Caco-2 (cell line): ENCODE data around the gene WARS2. TPM values are rescaled to one million over a fixed set of nuclear protein-coding genes. Genes with fewer than 3 reads are reported as not detected.

Source experiments
- BruUV-seq: library from RNA; stranded (reverse); fragments of 400-500 nt; replicated peaks from 2 replicates; lab custom pipeline; 2021; lab: Mats Ljungman, UMichigan
- CTCF ChIA-PET: fragments of 300-600 bp; sonication (Branson Sonifier 250); formaldehyde crosslinking; loops from one replicate; lab custom pipeline; 2022; ENCODE audit warnings: antibody characterized with exemption; lab: Charles Lee
- POLR2A ChIA-PET: fragments of 300-600 bp; sonication (Branson Sonifier 250); formaldehyde crosslinking; loops from one replicate; lab custom pipeline; 2022; ENCODE audit warnings: antibody characterized with exemption; lab: Charles Lee
- DNase-seq, 2 experiments: peaks; one replicate each; pipeline versions ENCODE4 v3.0.0 to v3.0.0-alpha.2; 2020 to 2022
- H3K27me3 ChIP-seq: replicated peaks from 2 replicates; pipeline ENCODE4 v1.6.0; 2011; ENCODE audit warnings: low read length; ENCODE audit not compliant: control insufficient read depth, insufficient read depth
- H3K36me3 ChIP-seq: 2 replicates; pipeline ENCODE4 v1.5.1; 2011; ENCODE audit warnings: low read length; ENCODE audit not compliant: control insufficient read depth, insufficient read depth
- H3K4me1 ChIP-seq: fragments of 250-450 bp; sonication (Bioruptor Pico); 2 replicates; pipeline ENCODE4 v1.5.1; 2020; ENCODE audit warnings: mild to moderate bottlenecking
- H3K4me3 ChIP-seq: 2 replicates; pipeline ENCODE4 v1.5.1; 2011; ENCODE audit warnings: low read depth, mild to moderate bottlenecking, control low read depth, low read length
- H3K9me3 ChIP-seq: fragments of 250-450 bp; sonication (Bioruptor Pico); 2 replicates; pipeline ENCODE4 v1.5.1; 2020; ENCODE audit warnings: mild to moderate bottlenecking, moderate library complexity
- H3K27ac Mint-ChIP-seq: one replicate; pipeline ENCODE4 v1.8.0; 2022; ENCODE audit warnings: mixed read lengths; ENCODE audit not compliant: unreplicated experiment
- H3K27me3 Mint-ChIP-seq: one replicate; pipeline ENCODE4 v1.8.0; 2022; ENCODE audit warnings: mixed read lengths; ENCODE audit not compliant: insufficient read depth, unreplicated experiment
- H3K36me3 Mint-ChIP-seq: one replicate; pipeline ENCODE4 v1.8.0; 2022; ENCODE audit warnings: mild to moderate bottlenecking, mixed read lengths; ENCODE audit not compliant: insufficient read depth, unreplicated experiment
- H3K4me1 Mint-ChIP-seq: one replicate; pipeline ENCODE4 v1.8.0; 2022; ENCODE audit warnings: low read depth, mixed read lengths; ENCODE audit not compliant: unreplicated experiment
- H3K4me3 Mint-ChIP-seq: one replicate; pipeline ENCODE4 v1.8.0; 2022; ENCODE audit warnings: mild to moderate bottlenecking, moderate library complexity, mixed read lengths; ENCODE audit not compliant: unreplicated experiment
- H3K9me3 Mint-ChIP-seq: one replicate; pipeline ENCODE4 v1.8.0; 2022; ENCODE audit warnings: mixed read lengths; ENCODE audit not compliant: unreplicated experiment
- intact Hi-C: fragments of 100-400 bp; cut with micrococcal nuclease; formaldehyde crosslinking; loops from one replicate; pipeline ENCODE4 v1.10.0; 2022; ENCODE audit not compliant: unreplicated experiment
- total RNA-seq: library from RNA; stranded (reverse); gene quantifications from 2 replicates; pipeline ENCODE4 v1.2.3, GENCODE V29; 2022
- TF ChIP-seq, protein P1 (sequence below), 2 experiments: fragments of 200-600 bp in 1 of 2; IDR thresholded peaks; 1 replicate in 1 of 2; 2 replicates in 1 of 2; pipeline versions ENCODE4 v1.5.1 to v1.8.0; 2011 to 2022; ENCODE audit warnings: antibody characterized with exemption in 1 of 2, control low read depth in 1 of 2, inconsistent platforms in 1 of 2, low read depth in 1 of 2, low read length in 1 of 2, mild to moderate bottlenecking in 1 of 2, moderate library complexity in 1 of 2; ENCODE audit not compliant: insufficient read depth in 1 of 2, severe bottlenecking in 1 of 2, unreplicated experiment in 1 of 2

The WARS2 gene
- total RNA-seq, 1 experiment from 2014 or later: 11.9 TPM

DNA sequence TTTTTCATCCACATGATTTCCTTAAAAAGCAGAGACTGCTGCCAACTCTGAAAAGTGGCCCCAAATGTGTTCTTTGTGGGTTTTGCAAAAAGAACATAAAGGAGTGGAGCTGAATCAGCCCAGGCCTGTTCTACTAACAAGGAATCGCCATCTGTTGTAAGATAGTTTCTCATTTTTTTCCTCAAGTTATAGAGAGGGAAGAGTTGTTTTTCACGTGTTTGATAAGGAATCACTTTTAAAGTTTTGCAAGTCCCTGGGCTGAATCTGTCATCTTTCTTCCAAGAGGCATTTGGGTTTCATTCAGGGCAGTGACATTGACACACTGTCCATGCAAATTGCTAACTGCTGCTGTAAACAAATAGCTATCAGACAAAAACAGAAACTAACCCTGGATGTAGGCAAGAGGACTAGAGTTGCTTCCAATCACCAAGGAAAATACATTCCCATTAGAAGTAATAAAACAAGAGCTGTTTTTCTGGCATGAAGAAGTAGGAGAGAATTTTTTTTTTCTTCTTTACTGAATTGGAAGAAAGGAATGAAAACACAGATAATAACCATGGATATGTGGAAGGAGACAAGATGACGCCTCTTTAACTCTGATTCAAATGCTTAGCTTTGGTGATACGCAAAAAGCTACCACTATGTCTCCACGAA is 93.5 kb downstream of the WARS2 start:
- DNase-seq: no peak
- no peak overlapping the region for H3K4me3 ChIP-seq
- ChIA-PET POLR2A (no interaction called here), CTCF (no interaction called here)
- BruUV-seq: no TSS peak
- no peaks in the 10 kb centered on the region for H3K9me3 ChIP-seq
- Mint-ChIP-seq H3K36me3 (no peaks in the 10 kb centered on the region), H3K27ac (no peak overlapping the region), H3K4me1 (no peaks in the 10 kb centered on the region), H3K4me3 (no peak overlapping the region), H3K9me3 (no peaks in the 10 kb centered on the region), H3K27me3 (no peaks in the 10 kb centered on the region)
- no peaks in the 10 kb centered on the region for H3K27me3 ChIP-seq
- intact Hi-C loops: no loop called here
- no peaks in the 10 kb centered on the region for H3K36me3 ChIP-seq
- no peaks in the 10 kb centered on the region for H3K4me1 ChIP-seq
- TF ChIP-seq, protein P1, sequence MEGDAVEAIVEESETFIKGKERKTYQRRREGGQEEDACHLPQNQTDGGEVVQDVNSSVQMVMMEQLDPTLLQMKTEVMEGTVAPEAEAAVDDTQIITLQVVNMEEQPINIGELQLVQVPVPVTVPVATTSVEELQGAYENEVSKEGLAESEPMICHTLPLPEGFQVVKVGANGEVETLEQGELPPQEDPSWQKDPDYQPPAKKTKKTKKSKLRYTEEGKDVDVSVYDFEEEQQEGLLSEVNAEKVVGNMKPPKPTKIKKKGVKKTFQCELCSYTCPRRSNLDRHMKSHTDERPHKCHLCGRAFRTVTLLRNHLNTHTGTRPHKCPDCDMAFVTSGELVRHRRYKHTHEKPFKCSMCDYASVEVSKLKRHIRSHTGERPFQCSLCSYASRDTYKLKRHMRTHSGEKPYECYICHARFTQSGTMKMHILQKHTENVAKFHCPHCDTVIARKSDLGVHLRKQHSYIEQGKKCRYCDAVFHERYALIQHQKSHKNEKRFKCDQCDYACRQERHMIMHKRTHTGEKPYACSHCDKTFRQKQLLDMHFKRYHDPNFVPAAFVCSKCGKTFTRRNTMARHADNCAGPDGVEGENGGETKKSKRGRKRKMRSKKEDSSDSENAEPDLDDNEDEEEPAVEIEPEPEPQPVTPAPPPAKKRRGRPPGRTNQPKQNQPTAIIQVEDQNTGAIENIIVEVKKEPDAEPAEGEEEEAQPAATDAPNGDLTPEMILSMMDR (IDR thresholded peaks at IDR 0.05; ENCODE audit: insufficient read depth in 1 of 2, low read depth in 1 of 2, low read length in 1 of 2, severe bottlenecking in 1 of 2, unreplicated experiment in 1 of 2): no peak

DNA sequence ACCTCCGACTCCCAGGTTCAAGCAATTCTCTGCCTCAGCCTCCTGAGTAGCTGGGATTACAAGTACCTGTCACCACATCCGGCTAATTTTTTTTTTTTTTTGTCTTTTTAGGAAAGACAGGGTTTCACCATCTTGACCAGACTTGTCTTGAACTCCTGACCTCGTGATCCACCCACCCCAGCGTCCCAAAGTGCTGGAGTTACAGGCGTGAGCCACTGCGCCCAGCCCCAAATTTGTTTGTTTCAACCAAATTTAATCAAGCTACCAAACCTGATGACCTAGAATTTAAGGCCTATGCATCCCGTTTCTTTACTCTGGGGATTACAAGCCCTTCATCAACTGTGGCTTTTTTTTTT is 94.0 kb downstream of the WARS2 start:
- intact Hi-C loops: no loop called here
- Histone ChIP-seq H3K36me3 (no peaks in the 10 kb centered on the region), H3K9me3 (no peaks in the 10 kb centered on the region), H3K4me3 (no peak overlapping the region), H3K4me1 (no peaks in the 10 kb centered on the region), H3K27me3 (no peaks in the 10 kb centered on the region)
- no peak overlapping the region for H3K4me3 Mint-ChIP-seq
- H3K27ac Mint-ChIP-seq: no peak overlapping the region
- DNase-seq: no peak
- no peaks in the 10 kb centered on the region for H3K27me3 Mint-ChIP-seq
- POLR2A ChIA-PET: no interaction called here
- H3K4me1 Mint-ChIP-seq: no peaks in the 10 kb centered on the region
- H3K9me3 Mint-ChIP-seq: no peaks in the 10 kb centered on the region
- no peaks in the 10 kb centered on the region for H3K36me3 Mint-ChIP-seq
- BruUV-seq: no TSS peak
- CTCF ChIA-PET: no interaction called here
- TF ChIP-seq, protein P1 (IDR thresholded peaks at IDR 0.05; ENCODE audit: insufficient read depth in 1 of 2, low read depth in 1 of 2, low read length in 1 of 2, severe bottlenecking in 1 of 2, unreplicated experiment in 1 of 2): no peak

DNA sequence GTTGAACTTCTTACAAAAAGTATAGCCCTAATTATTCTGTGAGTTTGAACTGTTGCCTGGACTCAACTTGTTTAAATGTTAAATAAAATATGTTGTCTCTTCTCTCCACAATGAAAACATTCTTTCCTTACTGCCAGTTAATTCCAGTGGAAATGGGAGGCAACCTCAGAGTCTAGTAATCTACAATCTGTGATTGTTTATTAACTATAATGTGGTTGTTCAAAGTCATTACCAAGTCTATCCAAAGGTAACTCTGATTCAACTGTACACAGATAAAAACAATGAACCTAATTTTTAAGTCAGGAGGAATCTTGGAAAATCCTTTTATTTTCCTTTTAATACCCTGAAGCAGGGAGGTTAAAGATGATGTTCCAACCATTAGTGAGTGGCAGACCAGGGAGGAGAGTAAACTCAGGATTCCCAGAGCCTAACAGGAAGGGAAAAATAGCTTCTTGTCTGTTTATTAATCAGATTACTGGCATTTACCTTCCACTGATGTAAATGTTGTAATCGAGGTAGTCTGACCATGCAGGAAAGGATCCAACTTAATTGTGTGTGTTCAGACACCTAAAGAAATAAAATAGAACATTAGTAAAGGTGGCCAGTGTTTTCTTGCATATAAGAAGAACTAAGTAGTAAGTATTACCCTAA is 95.2 kb downstream of the WARS2 start:
- no TSS peak for BruUV-seq
- Histone ChIP-seq H3K4me1 (no peaks in the 10 kb centered on the region), H3K36me3 (no peaks in the 10 kb centered on the region), H3K9me3 (no peaks in the 10 kb centered on the region), H3K4me3 (no peak overlapping the region), H3K27me3 (no peaks in the 10 kb centered on the region)
- TF ChIP-seq, protein P1 (IDR thresholded peaks at IDR 0.05; ENCODE audit: insufficient read depth in 1 of 2, low read depth in 1 of 2, low read length in 1 of 2, severe bottlenecking in 1 of 2, unreplicated experiment in 1 of 2): no peak
- Mint-ChIP-seq H3K27ac (no peak overlapping the region), H3K4me1 (no peaks in the 10 kb centered on the region), H3K27me3 (no peaks in the 10 kb centered on the region), H3K9me3 (no peaks in the 10 kb centered on the region), H3K36me3 (no peaks in the 10 kb centered on the region), H3K4me3 (no peak overlapping the region)
- ChIA-PET POLR2A (no interaction called here), CTCF (no interaction called here)
- no peak for DNase-seq
- intact Hi-C loops: no loop called here
